ENCODE results near the gene TGFBR3.

DNA sequence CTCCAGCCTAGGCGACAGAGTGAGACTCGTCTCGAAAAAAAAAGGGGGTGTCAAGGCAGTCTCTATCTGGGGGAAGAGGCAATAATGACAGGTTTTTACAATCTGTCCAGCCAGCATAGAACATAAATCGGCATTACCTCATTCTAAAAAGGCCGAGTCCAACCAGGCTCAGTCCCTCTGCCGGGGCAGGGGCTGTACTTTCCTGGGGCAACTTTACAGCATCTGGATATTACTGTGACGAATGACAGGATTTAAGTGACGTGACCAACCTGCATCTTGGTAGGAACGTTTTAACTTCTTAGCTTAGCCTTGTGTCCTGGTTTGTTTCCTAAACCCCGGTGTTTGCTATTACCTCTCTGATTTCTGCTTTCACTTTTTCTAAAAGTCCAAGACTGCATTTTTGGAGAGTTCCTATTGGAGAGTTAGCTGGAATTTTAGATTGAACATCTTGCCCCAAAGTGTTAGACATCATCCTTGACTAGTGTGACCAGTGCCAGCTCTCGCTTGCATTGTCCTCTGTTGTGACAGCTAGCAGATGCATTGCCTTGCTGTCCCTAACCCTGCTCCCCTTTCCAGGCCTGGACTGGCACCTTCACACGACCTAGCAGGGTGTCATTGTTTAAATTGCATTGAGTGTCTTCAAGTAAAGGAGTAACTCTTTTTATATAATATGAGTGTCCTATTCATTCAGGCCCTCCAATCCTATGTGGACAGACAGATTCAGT, 96.5 kb downstream of the TGFBR3 start:
- TF ChIP-seq POLR2A (IDR thresholded peaks at IDR 0.05; ENCODE audit: low read length) (no peak), GATA1 (IDR thresholded peaks at IDR 0.05; ENCODE audit: low read depth, low read length) (no peak)

Measured in erythroblast (primary cell).